ENCODE results near the gene MAPK8IP3.
A peak's percentile ranks its signal among the peaks of the same experiment; 100 is the strongest.

The MAPK8IP3 gene, protein sequence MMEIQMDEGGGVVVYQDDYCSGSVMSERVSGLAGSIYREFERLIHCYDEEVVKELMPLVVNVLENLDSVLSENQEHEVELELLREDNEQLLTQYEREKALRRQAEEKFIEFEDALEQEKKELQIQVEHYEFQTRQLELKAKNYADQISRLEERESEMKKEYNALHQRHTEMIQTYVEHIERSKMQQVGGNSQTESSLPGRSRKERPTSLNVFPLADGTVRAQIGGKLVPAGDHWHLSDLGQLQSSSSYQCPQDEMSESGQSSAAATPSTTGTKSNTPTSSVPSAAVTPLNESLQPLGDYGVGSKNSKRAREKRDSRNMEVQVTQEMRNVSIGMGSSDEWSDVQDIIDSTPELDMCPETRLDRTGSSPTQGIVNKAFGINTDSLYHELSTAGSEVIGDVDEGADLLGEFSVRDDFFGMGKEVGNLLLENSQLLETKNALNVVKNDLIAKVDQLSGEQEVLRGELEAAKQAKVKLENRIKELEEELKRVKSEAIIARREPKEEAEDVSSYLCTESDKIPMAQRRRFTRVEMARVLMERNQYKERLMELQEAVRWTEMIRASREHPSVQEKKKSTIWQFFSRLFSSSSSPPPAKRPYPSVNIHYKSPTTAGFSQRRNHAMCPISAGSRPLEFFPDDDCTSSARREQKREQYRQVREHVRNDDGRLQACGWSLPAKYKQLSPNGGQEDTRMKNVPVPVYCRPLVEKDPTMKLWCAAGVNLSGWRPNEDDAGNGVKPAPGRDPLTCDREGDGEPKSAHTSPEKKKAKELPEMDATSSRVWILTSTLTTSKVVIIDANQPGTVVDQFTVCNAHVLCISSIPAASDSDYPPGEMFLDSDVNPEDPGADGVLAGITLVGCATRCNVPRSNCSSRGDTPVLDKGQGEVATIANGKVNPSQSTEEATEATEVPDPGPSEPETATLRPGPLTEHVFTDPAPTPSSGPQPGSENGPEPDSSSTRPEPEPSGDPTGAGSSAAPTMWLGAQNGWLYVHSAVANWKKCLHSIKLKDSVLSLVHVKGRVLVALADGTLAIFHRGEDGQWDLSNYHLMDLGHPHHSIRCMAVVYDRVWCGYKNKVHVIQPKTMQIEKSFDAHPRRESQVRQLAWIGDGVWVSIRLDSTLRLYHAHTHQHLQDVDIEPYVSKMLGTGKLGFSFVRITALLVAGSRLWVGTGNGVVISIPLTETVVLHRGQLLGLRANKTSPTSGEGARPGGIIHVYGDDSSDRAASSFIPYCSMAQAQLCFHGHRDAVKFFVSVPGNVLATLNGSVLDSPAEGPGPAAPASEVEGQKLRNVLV (N-terminal part only)

DNA sequence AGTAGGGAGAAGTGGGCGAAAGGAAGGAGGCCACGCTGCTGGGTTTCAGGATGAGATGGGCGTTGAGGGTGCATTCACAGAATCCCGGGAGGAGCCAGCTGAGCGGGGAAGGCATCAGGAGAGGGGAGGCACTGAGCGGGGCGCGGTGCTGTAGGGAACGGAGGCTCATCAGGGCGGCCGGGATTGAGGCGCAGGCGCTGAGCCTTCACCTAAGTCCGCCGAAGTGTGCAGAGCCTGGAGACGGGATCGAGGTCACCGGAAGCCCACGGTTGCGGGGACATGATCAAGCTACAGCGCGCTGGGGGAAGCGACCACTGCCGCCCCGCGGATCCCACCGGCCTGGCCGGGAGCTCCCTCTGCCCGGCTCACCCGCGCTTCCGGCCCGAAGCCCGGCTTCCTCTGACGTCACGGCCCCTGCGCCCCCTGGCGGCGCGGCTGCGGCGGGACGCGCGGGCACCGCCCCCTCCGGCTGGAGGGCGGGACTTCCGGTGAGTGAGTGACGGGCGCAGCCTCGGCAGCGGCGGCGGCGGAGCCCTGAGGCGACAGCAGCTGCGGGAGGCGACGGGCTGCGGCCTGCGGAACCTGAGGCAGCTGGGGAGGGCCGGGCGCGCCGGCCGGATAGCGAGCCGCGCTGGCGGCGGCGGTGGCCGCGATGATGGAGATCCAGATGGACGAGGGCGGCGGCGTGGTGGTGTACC, at the start of gene MAPK8IP3:
MAPK8IP3 (plus strand) TSS at position 508 of the 698 bp plus-strand sequence; CDS start at position 653, 145 bp downstream.
- DNase-seq, result peak; percentile 88

DNA sequence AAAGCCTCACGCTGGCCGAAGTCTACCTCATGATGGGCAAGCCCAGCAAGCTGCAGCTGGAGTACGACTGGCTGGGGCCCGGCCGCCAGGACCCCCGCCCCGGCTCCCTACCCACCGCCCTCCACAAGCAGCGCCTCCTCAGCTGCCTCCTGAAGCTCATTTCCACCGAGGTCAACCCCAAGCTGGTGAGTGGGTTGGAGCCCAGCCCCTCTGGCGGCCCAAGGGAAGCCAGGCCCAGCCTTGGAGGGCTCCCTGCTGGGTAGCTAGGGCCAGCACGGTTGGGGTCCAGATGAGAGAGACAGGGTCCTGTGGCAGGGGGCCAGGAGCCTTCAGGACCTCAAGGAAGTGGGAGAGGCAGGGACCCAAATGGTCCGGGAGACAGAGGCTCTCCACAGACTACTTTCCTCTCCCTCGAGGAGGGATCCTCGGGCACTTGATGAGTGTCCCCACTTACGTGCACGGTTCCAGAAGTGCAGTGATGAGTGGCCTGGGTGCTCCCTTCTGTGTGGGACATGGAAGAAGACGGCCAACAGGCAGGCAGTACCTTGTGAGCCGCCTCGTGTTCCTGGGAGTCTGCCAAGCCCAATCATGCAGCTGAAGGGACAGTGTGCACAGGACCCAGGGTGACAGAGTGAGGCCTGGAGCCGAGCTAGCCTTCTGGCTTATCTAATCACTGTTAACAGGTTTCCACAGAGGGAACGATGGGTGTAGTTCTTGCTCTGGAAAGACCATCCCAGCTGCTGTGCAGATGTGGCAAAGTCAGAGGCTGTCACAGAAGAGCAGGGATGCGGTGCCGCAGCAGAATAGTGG, 49.0 kb upstream of the MAPK8IP3 start:
- no peak for DNase-seq

DNA sequence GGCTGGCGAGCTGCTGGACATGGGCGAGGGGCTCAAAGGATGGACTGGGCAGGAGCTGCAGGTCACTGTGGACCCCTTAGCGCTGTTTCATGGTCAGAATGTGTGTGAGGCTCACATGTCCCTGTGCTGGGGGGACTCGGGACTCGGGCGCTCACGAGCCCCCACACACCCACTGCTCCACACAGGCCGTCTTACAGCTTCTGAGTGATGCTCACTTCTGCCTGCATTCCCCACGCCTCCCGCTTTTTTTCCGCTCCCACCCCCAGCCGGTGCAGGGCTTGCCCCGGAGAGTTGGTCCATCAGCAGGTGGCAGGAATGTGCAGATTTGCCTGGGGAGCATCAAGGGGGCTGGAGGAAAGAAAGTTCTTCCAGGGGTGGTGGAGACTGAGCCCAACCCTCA, 48.2 kb upstream of the MAPK8IP3 start:
- DNase-seq, result no peak

DNA sequence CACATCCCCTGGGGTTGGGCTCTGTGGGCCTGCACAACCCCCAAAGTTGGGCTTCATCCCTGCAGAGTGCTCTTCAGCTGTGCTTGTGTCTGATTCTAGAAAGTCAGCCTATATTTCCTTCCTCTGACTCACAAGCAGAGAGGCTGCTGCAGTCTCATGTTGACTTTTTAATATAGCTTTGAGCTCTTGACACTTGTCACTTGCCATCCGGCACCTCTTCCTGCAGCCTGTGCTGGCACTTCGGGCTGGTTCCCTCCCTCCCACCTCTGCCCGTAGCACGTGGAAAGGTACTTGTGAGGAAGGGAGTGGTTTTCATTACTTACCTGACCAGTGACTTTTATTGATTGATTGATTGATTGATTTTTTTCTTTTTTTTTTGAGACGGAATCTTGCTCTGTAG, 47.0 kb upstream of the MAPK8IP3 start:
- DNase-seq, result no peak

DNA sequence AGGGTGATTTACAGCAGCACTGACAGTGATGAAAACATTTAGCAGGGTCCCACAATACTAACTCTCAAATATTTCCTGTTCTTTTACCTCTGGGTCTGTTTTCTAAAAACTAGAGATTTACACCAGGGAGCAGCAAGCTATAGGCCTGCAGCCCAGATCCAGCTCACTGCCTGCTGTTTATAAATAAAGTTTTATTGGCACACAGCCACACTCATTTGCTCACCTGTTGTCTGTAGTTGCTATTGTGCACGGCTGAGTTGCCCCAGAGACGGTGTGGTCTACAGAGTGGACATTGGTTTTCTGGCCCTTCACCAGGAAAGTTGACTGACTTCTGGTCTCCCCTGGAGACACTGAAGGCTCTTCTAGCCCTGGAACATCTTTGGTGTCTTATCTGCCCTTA, 44.2 kb upstream of the MAPK8IP3 start:
- no peak for DNase-seq

DNA sequence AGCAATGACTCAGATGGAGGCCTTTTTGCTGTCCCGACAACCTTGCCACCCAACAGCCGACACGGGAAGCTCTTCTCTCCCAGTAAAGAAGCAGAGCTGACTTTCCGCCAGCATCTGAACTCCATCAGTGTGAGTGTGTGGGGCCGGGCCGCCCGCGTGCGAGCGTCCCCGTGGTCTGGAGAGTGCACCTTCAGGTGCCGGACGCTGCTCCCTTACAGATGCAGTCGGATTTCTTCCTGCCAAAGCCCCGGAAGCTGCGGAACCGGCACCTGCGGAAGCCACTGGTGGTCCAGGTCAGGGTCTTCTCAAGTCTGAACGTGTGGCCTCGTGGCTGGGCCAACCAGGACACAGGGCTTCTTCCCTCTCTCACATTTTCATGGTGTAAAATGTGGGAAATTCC, 43.5 kb upstream of the MAPK8IP3 start:
- DNase-seq, result no peak

DNA sequence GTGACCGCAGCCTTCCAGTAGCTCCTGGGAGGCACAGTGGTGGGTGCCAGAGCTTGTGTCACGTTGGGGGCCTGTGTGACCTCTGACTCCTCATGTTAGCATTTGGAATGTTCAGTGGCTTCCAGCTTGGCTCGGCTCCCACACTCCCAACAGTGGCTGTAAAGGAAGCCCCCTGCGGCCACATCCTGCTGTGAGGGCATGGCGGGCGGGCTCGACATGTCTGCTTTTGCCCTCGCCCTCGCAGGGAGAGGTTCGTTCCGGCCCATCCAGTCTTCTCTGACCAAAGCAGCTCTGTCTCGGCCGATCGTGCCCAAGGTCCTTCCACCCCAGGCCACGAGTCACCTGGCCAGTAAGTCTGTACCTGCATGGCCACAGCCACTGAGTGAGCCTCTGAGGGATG, 40.2 kb upstream of the MAPK8IP3 start:
- no peak for DNase-seq

DNA sequence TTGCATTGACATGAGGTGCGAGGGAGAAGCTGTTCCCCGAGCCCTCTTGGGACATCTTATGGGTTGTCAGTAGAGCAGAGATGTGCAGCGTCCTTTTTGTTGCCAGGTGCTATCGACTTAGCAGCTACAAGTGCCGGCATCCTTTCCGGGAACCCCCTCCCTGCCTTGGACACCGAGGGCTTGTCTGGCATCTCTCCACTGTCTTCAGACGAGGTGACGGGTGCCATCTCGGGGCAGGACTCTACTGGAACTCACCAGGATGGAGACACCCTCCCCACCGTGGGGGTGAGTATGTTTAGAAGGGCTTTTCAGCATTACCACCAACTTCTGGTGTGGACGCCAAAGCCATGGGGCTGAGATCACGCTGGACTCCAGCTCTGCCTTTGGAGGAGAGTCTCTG, 39.7 kb upstream of the MAPK8IP3 start:
- no peak for DNase-seq

DNA sequence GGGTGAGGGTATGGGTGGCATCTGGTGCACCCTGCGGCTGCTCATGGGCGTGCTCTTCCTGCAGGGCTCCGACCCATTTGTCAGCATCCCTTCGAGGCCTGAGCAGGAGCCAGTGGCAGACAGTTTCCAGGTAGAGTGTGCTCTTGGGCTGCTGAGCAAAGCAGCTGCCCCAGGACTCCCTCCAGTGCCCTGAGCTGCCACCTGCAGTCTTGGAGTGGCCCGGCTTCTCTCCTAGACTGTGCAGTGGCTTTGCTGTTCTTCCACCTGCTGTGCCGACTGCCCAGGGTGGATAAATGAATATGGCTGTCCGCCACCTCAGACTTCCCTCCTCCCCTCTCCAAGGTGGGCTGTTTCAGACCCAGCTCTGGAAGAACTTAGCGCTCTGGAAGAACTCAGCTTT, 38.7 kb upstream of the MAPK8IP3 start:
- DNase-seq, result no peak

DNA sequence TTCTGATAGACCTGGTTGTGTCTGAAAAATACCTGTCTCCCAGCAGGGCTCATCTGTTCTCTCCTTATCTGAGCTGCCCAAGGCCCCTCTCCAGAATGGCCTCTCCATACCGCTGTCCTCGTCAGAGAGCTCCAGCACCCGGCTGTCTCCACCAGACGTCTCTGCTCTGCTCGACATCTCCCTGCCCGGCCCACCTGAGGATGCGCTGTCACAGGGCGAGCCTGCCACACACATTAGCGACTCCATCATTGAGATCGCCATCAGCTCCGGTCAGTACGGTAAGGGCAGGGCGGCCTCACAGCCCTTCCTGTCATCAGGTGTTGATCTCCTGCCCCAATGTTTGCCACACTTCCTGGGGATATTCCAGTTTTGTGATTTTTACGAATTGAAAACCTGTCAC, 38.1 kb upstream of the MAPK8IP3 start:
- no peak for DNase-seq

DNA sequence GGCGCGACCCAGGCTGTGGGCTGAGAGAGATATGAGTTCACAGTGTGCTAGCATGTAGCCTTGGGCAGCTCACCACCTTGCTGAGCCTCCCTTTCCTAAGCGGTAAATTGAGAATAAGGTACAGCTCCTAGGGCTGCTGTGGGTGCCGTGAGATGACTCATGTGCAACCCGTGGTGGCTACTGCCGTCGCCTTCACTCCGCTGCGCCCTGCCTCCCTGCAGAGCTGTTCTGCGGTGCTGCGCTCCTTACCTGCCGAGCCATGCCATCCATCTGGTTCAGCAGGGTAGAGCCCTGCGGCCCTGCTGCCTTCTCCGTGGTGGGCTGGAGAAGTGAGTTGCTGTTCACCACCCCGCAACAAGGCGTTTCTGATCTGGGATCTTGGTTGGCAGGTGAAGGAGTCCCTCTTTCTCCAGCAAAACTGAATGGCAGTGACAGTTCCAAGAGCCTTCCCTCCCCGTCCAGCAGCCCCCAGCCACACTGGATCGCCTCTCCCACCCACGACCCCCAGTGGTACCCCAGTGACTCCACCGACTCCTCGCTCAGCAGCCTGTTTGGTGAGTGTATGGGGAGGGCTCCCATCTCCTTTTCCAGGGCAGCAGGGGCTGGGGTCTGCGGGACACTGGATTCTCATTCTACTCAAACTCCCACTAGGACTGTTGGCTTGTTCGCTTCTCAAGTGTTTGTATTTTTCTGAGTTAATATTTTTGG, 37.2 kb upstream of the MAPK8IP3 start:
- no peak for DNase-seq

DNA sequence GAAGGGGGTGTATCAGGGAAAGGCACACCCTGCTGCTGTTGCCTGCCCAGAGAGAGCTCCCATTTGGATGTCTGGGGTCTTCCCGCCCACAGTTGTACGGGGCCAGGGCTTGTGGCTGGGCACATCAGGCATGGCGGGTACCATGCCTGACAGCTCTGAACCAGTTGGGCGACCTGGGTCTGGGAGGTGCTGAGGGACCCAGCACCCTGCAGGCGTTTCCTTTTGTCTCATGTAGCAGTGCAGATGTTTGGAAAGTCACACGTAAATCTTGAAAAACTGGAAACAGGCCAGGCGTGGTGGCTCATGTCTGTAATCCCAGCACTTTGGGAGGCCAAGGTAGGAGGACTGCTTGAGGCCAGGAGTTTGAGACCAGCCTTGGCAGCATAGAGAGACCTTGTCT, 36.3 kb upstream of the MAPK8IP3 start:
- DNase-seq, result no peak

DNA sequence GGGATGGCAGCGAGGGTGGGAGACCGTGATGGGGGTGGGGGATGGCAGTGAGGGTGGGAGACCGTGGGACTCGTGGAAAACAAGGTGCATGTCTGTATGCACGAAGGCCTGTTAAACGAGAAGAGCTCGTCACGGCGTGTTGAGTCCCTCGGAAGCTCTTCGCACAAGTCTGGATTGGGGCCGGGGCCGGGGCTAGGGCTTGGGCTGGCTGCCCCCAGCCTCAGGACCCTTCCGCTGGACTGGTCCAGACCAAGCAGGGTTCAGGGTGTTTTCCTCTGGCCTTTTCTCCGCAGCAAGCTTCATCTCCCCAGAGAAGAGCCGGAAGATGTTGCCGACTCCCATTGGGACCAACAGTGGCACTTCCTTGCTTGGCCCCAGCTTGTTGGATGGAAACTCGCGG, 35.6 kb upstream of the MAPK8IP3 start:
- no peak for DNase-seq

DNA sequence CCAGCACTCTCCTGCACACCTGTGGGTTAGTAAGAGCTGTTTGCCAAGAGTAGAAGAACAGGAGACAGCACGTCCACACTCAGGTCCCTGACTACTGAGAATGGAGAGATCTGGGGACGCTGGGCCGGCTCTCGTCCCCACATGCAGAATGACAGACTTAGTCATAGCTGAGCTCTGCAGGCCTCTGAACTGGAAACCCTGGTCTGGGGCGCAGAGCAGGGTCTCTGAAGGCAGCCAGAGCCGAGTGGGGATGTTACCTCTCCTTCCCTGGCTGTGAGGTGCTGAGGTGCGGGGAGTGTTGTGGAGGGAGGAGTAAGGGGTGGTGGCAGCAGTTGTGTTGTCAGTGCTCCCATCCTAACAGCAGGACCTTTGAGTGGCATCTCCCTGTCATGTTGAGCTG, 35.1 kb upstream of the MAPK8IP3 start:
- no peak for DNase-seq

DNA sequence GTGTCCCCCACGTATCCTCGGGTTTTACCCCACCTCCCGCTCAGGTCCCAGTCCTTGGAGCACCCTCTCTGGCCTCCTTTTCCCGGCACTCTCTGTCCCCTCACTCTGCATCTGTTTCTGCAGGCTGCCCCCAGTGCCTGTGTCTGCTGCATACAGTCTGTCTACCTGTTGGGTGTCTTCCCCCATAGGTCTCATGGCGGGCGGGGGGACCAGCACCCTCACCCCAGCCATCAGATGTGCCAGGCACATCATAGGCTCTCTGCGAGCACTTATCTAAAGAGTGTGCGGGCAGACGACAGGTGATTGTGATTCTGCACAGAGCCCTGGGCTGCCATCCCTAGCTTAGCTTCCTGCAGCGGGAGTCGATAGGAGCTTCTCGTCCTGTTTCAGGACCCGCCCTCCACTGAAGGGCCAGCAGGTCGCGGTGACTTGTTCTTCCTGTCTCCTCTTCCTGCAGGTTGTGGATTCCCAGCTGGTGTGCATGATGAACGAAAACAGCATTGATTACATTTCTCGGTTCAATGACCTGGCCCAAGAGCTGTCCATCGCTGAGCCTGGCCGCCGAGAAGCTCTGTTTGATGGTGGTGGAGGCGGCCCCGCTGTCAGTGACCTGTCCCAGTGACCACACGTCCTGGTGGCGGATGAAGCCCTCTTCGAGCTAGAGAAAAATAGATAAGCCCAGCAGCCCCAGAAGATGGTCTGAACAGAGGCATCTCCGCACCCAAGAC, 32.4 kb upstream of the MAPK8IP3 start:
- no peak for DNase-seq

DNA sequence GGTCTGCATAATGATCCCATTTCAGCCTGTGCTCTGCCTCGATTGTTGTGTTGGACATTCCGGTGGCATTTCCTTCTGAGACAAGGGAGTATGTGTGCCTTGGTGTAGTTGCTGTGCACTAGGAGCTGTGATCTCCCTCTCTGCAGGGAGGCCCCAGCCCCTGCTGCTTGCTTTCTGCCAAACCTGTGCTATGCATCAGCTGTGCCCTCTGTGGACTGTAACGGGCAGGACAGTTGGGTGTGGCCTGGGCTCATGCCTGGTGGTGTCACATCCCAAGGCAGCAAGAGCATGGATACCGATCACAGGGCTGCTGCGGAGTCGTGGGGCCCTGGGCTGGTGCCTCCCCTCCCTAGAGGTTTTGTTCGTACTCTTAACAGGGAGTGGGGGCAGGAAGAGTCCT, 31.7 kb upstream of the MAPK8IP3 start:
- no peak for DNase-seq

DNA sequence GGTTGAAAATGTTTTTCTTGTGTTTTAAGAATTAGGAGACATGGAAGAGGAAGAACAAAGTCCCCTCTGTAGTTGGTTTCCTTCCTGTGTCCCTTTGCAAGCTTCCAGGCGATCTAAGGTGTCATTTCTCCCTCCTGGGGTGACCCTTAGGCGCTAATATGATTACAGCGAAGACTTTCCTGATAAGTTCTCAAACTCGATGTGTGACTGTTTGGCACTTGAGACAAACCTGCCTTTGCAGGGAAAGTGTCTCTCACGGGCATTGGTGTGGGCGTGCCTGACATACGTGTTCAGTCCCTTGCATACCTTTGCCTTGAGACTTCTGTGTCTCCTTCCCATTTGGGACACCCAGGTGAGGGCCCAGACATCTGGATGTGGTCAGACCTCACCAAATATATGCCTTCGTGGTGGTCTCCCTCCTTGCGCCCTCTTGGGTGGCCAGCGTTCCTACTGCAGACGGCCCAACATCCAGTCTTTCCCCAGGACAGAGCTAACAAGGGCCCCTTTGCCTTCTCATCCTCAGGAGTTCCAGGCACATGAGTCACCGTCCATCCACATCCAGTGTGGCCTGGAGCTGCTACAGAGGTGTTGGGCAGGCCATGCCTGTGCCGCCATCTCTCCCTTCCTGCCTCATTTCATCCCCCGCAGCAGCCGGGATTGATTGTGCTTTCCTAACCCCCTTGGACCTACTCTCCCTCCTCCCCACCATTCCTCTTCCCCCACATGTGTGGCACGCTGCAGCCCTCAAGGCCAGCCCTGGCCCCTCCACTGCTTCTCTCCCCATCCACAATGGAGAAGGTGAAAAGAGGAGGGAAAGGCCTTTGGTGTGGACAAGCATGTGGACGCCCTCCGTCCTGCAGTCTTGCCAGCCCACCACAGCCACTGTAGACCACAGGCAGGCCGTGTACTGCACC, 31.0 kb upstream of the MAPK8IP3 start:
- no peak for DNase-seq

DNA sequence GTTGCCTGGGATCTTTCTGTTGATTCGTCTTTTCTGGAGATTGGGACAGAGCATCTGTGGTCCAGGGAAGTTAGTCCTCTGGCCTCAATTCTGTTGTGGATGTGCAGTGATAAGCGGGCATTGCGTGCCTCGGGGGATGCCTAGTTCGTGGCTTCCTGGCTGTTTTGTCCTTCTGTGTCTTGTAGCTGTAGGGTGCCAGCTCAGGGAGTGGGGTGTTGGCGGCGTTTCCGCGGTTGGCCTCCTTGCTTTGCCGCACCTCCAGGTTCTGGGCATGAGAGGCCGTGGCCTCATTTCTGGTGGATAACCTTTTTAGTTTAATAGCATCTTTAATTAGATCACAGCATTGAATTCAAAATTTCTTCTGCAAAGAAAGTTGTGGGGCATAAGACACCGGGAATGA, 29.3 kb upstream of the MAPK8IP3 start:
- no peak for DNase-seq

DNA sequence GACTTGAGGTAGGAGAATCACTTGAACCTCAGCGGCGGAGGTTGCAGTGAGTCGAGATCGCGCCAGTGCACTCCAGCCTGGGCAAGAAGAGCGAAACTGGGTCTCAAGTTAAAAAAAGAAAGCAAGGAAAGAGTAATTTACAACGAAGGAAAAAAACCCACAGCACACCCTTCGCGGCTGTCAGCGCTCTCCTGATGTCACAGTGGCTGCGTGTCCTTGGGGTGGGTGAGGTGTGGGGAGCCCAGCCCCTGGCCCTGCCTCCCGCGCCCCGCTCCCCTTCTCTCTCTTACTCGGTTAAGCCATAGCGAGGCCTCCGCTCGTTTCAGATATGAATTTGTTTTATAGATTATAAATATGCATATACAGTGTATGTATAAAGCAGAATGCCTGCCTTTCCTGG, 28.7 kb upstream of the MAPK8IP3 start:
- DNase-seq, result no peak
